ENCODE results near the gene EFNA1.

EFNA1 gene

DNA sequence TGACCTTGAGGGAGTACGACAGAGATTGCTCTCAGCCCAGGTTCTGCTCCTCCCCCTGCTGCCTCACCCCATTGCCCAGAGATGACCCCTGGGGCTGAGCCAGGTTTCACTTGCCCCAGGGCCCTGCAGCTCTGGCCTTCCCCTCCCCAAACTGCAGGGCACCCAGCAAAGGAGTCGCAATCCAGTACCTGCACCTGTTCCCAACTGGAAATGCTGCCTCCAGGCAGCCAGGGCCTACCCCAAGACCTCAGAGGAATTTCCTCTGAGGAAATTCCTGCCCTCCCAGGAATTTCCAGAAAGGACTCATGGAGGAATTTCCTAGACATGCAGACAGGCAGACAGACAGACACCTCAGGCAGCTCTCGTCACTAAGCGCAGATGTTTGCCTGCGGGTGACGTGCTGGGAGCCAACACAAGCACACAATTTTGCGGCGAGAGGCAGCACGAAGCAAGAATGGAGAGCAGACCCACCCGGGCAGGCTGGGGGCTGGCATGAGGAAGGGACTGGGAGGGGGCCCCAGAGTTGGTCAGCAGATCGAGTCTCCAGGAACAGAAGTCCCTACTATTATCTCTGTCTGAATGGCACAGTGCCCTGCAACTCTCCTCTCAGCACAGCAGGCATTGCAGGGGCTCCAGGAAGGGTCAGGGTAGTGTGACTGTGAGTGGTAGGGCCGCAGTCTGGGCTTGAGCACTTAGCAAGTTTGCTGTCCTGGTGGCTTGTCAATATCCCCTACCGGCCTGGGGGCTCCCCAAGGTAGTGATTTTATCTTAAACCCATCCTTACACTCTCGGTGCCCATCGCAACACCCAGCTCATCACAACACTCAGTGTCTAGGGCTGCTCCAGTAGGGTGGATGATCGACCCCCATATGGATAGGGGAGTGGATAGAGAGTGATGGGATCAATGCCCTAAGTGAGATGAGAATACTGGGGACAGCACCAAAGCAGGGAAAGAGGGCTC, 2.9 kb upstream of the EFNA1 start:
- DNase-seq (ENCODE audit: low read depth in 2 of 2): no peak

DNA sequence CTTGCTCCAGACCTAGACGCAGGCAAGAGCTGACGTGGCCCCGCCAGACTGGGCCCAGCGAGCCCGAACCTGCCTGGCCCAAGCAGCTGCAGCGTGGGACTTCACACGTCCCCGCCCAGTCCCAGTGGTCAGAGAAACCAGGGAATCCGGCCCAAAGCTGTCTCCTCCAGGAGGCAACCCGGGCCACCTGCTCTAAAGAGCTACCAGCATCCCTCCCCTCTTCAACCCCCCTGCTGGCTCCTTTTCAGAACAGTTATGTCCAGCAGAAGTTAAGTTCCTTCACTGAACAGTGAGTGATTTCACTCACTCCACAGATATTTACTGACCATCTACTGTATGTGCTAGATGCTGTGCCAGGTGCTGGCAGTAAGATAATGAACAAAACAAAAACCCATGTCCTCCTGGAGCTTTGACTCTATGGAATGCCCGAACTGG, 2.1 kb upstream of the EFNA1 start:
- no peak for DNase-seq (ENCODE audit: low read depth in 2 of 2)

DNA sequence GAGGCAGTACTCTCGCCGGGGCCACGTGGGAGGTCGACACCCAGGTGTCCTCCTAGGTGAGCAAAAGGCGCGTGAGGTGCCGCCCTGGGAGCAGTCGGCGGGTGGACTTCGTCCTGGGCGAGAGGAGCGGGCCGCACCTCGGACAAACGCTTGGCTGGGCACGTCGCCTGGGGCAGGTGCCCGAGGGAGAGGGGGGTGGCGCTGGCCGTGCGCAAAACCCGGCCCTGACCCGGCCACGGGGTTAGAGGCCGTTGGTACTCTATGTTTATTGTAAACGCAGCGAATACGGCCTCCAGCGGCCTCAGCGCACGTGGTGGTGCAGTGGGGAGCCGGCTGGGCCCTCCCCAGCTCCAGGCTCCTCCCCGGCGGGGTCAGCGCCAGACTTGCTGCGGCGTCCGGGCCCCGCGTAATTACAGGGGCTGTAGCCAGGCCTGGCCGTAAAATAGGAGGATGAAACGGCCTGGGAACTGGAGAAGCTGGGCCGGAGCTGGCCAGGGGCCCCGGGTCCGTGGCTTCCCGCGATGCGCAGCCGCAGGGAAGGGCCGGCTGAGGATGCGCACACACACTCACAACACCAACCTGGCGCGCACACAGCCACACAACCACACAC, 1.6 kb upstream of the EFNA1 start:
- DNase-seq (ENCODE audit: low read depth in 2 of 2): no peak

DNA sequence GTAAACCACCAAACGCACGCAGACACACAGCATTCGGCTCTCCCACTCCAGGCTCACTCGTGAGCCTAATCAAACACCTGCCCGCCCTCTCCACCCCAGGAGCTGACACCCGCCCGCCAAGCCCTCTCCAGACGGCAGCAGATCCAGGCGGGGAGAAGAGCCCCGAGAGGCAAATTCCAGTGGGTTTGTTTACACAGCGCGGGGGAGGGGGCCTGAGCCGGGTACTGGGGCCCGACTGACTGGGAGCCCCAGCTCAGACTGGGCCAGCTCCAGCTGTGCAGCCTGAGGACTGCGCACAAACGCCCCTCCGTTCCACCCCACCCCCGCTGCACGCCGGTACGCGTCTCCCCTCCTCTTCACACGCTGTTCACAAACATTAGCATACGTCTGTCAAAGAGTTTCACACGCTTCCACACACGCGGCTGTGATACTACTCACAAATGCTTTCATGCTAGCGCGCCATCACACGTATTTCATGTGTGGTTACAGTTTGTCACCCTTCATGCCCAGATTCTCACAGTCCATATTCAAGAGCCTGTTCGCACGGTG, 1.0 kb upstream of the EFNA1 start:
- DNase-seq (ENCODE audit: low read depth in 2 of 2): peak in 1 of 2 donors; percentile 15

DNA sequence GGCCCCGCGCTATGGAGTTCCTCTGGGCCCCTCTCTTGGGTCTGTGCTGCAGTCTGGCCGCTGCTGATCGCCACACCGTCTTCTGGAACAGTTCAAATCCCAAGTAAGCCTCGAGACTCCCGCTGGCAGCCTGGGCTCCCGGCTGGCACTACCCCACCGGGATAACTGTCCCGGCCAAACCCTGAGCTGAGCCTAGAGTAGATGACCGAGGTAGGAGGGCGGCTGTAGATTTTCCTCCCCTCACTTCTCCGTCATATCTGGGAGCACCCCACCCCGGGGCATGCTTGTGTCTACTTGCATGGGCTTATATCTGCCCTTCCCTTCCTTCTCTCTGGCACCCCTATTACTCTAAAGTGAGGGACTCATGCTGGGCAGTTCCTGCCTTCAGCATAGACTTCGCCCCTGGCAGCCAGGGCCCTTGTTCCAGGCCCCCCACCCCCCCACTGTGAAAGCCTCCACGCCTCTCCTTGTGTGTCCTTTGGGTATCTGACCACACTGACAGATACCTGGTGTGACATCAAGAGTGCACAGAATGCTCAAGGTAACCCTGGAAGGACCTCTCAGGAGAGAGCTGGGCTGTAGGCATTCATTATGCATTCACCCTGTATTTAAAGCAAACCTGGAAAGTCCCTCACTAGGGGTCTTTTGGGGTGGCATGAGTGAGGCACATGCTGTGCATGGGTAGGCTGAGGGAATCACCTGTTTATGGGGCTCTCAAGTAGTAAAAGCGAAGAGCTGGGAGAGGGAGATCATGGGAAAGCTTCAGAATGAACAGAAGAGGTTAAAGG, 485 bp downstream of the EFNA1 start:
- DNase-seq (ENCODE audit: low read depth in 2 of 2): no peak

DNA sequence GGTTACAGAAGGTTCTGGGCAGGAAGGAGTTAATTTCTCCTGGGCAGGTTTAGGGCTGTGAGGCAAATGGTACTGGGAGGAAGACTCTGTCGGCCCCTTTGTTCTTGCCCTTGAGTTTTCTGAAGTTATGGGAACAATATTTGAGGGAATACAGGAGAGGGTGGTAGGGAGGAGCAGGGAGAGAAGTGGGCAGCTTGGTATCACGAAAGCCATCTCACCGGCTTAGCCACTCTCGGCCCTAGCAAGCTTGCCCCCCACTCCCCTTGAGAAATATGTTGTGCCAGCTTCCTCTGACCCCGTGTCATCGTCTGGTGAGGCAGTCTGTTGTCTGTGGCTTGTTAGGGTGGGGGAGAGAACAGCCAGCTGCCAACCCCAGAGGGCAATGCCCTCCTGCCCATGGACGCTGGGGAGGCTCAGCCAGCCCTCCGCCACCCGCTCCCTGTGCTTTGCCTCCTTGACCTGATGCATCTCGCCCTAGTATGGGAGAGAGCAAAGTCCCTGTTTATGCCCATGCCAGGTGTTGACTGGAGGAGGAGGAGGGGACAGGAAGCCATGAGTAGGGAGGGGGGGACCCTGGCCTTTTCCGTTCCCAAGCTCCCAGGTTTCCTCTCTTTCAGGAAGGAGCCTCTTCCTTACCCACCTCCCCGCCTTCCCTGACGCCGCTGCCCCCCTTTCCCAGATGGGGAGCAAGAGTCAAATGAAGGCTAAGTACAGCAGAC, 1.2 kb downstream of the EFNA1 start:
- no peak for DNase-seq (ENCODE audit: low read depth in 2 of 2)

DNA sequence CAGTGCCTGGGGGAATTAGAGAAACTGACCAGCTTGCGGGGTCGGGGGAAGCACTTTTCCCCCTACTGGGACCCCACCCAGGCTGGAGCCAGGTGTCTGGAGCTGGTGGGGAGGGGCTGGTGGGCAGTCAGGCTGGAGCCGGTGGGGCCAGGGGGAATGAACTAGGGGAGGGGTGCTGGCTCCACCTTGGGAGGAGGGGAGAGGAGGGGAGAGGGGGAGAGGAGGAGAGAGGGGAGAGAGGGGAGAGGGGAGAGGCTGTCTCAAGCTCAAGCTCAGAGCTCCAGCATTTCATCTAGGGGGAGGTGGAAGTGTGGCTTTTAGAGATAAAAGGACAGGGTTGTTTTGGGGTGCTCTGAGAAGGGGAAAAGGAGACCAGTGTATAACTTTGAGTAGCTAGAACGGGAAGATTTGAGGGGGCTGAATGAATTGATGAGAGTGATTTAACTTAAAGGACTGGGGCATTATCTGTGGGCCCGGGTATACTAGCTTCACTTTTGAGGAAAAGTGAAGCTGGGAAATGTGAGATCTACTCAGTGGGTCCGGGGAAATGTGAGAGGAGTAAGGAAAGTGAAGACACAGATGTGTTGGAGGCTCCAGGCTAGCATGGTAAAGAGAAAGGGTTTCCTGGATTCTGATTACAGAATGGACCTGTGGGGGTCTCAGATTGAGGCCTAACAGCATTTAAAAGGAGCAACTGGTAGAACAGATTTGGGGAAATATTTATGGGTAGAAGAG, 2.8 kb downstream of the EFNA1 start:
- DNase-seq (ENCODE audit: low read depth in 2 of 2): no peak

DNA sequence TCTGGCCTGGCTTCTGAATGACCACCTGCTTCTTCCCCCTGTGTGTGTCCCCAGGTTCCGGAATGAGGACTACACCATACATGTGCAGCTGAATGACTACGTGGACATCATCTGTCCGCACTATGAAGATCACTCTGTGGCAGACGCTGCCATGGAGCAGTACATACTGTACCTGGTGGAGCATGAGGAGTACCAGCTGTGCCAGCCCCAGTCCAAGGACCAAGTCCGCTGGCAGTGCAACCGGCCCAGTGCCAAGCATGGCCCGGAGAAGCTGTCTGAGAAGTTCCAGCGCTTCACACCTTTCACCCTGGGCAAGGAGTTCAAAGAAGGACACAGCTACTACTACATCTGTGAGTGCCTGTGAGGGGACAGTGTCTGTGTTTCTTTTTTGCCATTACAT, 3.6 kb downstream of the EFNA1 start:
- DNase-seq (ENCODE audit: low read depth in 2 of 2): no peak

DNA sequence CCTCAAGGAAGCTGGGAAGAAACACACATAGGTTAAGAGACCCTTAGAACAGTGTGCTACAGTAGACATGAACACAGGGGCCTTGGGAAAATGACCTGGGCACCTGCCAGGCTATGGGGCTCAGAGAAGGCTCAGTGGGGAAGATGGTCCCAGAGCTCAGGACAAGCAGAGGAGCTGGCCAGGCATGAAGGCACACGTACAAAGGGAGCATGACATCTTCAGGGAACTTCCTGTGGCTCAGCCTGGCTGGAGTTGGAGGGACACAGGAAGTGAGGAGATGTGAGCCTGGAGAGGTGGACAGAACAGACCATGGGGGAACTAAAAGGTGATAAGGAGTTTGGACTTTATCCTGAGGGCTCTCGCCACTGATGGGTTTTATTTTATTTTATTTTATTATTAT, 4.2 kb downstream of the EFNA1 start:
- no peak for DNase-seq (ENCODE audit: low read depth in 2 of 2)

DNA sequence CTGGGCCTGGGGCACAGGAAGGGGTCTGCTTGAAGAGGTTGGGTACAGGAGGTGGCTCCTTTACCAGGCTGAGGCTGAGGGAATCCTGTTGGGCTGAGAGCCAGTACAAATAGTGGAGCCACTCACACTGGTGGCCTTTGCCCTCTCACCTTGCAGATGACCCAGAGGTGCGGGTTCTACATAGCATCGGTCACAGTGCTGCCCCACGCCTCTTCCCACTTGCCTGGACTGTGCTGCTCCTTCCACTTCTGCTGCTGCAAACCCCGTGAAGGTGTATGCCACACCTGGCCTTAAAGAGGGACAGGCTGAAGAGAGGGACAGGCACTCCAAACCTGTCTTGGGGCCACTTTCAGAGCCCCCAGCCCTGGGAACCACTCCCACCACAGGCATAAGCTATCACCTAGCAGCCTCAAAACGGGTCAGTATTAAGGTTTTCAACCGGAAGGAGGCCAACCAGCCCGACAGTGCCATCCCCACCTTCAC, 6.2 kb downstream of the EFNA1 start:
- no peak for DNase-seq (ENCODE audit: low read depth in 2 of 2)

DNA sequence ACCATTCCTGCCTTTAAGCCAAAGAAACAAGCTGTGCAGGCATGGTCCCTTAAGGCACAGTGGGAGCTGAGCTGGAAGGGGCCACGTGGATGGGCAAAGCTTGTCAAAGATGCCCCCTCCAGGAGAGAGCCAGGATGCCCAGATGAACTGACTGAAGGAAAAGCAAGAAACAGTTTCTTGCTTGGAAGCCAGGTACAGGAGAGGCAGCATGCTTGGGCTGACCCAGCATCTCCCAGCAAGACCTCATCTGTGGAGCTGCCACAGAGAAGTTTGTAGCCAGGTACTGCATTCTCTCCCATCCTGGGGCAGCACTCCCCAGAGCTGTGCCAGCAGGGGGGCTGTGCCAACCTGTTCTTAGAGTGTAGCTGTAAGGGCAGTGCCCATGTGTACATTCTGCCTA, 6.6 kb downstream of the EFNA1 start:
- no peak for DNase-seq (ENCODE audit: low read depth in 2 of 2)

DNA sequence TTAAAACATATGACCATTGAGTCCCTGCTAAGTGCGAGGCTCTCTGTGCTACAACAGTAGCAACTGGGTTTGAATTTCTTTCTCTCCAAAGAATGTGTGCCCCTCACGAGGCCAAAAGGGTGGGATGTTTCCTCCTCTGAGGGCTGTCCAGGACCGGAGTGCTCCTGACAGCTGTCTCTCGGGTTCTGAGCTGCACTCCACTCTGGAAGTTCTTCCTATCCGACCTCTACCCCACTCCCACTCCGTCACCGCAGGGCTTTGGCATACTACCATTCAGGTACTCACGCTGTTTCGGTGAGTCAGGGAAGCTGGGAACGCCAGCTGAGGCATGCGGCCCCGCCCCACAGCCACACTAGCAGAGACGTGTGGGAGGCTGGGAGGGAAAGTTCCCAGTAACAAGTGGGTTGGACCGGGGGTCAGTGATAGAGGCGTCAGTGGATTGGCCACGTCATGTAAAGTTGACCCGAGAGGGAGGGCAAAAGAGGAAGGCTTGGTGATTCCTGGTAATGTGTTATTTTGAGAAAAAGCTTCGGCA, 7.3 kb downstream of the EFNA1 start:
- peak; percentile 56 to 67 for DNase-seq (ENCODE audit: low read depth in 2 of 2)

DNA sequence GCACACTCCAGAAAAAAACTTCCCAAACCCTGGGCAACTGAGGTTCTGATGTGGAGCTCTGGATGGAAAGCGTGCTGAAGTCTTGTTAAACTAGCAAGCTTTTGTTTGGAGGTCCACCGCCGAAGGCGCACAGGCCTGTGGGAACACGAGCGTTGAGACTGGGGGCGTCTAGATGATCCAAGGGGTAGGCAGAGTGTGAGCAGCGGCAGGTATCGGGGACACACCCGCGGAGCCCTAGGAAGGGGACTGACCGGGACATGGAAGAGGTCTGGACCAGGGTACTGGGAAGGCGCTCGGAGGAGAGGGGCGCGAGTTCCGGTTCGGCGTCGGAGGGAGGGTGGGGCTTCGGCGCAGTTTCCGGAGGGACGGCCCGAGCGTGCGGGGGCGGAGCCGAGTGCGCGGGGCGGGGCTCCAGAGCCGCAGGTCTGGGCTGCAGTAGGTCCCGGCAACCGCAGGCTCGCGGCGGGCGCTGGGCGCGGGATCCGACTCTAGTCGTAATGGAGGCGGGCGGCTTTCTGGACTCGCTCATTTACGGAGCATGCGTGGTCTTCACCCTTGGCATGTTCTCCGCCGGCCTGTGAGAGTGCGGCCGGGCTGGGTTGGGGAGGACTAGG, 7.8 kb downstream of the EFNA1 start, which contains the start of gene SLC50A1:
Gene SLC50A1 (plus strand): TSS at position 438 of the 614 bp plus-strand sequence. CDS start 60 bp downstream, at position 498.
- peak; percentile 92 to 94 for DNase-seq (ENCODE audit: low read depth in 2 of 2)

DNA sequence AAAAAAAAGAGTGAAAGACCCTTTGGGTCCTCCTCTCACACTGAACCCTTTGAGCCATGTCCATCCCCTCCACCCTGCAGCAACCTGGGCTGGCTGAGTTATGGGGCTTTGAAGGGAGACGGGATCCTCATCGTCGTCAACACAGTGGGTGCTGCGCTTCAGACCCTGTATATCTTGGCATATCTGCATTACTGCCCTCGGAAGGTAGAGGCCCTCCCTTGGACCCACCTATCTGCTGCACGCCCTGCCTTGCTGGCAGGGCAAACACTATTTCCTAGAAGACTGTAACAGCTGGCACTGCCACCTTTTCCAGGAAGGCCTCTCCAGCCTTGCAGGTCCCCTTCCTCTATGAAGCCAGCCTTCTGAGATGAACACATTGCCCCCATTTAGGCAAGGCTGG, 9.1 kb downstream of the EFNA1 start:
- DNase-seq (ENCODE audit: low read depth in 2 of 2): no peak

DNA sequence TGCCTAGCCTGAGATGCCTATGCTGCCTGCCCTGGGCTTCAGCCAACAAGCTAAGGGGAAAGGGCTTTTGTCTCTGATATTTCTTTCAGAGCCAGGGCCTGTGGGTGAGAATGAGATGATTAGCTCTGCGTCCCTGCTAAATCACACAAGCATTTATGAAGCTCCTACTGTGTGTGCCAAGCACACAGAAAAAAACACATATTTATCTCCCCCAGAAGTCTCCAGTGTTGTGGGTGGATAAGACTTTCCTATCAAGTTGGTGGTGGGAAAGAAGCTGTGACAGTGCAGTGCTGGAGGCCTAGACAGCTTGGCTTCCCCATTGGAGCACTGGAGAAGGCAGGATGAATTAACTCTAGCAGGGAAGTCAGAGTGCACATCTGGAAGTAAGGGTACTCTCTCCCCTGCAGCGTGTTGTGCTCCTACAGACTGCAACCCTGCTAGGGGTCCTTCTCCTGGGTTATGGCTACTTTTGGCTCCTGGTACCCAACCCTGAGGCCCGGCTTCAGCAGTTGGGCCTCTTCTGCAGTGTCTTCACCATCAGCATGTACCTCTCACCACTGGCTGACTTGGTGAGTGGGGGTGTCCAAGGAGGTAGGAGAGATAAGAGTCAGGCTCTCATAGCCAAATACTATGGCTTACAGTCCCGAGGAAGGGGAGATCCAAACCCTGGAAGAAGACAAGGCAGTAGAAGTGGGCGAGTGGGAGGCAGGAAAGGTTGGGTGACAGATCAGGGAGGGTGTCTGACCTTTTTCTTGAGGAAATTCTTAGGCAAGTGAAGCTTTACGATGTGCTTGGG, 9.7 kb downstream of the EFNA1 start:
- DNase-seq (ENCODE audit: low read depth in 2 of 2): no peak

DNA sequence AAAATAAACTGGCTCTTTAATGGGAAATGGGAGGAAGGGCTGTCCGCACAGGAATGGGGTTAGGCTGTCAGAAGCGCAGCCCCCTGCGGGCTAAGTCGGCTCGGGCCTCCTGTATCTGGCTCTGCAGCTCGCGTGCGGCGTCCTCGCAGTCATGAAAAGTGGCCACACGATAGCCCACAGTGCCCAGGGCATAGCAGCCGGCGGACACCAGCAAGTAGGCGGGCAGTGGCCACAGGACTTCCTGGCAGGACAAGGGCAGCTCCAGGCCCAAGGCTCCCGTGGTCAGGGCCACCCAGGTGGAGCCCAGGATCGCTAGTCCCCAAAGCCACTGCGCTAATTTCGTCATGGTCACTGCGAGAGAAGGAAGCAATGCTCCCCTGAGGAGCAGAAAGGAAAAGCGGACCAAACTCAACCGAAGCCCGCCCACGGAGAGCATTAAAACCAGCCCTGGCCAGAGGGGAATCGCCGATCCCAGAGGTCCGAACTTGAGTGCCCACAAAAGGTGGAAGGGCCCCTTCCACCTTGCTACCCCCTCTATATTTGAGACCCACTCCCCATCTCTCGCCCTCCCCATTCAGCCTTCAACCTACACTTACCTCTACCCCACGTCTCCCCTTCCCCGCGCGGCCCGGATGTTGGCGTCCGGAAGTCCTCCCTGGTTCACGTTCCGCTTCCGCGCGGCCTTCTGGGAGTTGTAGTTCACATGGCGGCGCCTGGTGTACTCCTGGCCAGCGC, 12.4 kb downstream of the EFNA1 start, which contains the start of gene DPM3:
Gene DPM3 (minus strand): TSS at position 637 of the 735 bp plus-strand sequence. CDS start 291 bp downstream, at position 346.
- DNase-seq (ENCODE audit: low read depth in 2 of 2): peak; percentile 88

DNA sequence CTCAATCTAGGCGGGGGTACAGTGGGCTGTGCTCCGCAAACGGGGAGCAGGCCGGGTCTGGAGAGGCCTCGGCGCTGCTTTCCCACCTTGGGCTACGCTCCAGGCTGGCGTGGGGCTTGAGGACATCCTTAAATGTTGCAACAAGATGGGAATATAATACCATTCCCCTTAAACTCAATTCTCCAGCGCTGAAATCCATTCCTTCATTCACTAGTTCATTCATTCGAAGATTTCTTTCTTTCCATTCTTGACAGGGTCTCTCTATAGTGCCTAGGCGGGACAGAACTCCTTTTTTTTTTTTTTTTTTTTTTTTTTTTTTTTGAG, 12.9 kb downstream of the EFNA1 start:
- DNase-seq (ENCODE audit: low read depth in 2 of 2): no peak

DNA sequence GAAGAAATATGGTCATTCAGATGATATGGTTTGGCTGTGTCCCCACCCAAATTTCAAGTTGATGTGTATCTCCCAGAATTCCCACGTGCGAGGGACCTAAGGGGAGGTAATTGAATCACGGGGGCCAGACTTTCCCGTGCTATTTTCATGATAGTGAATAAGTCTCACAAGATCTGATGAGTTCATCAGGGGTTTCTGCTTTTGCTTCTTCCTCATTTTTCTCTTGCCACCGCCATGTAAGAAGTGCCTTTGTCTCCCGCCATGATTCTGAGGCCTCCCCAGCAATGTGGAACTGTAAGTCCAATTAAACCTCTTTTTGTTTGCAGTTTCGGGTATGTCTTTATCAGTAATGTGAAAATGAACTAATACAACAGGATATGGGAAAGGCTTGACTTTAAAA, 14.1 kb downstream of the EFNA1 start:
- no peak for DNase-seq (ENCODE audit: low read depth in 2 of 2)
